Stimulated activated CD8-positive, alpha-beta memory T cell treated with anti-CD3 and anti-CD28 coated beads, Interleukin-7, amount 100 ng/mL, for 48 hours (primary cell): Measurements from ENCODE around the gene TTLL7.
"Not testable (repeated sequence)": the region's sequence is repeated elsewhere in the genome, so short reads cannot be mapped to it uniquely, and the experiment has no call there.

Experiments
- DNase-seq, 2 donors: peaks; one replicate each; pipeline ENCODE4 v3.0.0-alpha.2; 2020; ENCODE audit warnings: low read depth in 1 of 2; ENCODE audit errors: extremely low read depth in 1 of 2

Gene TTLL7

DNA sequence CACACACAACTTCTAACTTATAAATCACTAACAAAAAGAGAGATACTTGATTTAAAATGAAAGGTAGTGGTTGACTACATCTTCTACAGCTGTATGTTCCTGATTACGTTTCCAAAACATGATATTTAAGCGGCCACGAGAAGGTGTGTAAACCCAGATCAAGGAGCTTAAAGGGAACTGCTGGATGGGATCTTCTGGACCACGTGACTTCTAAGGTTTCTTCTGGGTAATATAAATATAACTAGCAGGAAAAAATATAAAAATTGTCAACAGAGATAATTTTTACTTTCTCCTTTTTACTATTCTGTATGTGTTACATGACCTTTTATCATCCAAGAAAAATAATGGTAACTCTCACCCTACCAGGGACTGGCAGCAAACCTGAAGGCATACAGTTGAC lies 66.2 kb downstream of the TTLL7 start:
- no peak for DNase-seq

DNA sequence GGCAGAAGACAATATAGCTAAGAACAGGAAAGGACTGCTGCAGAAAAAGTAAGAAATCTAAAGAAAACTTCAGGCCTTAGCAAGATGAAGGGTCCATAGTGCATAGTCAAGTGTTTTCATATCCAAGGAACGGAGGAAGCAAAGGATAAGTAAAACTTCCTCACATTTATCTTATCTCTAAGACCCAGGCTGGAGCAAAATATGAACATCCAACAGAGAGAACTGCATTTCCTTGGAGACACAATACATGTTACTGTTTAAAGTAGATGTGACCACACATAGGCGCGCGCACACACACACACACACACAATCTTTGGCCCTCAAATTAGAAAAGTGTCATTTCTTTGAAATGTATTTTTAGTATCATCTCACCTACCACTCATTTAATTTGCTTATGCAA lies 66.7 kb downstream of the TTLL7 start:
- DNase-seq = no peak

DNA sequence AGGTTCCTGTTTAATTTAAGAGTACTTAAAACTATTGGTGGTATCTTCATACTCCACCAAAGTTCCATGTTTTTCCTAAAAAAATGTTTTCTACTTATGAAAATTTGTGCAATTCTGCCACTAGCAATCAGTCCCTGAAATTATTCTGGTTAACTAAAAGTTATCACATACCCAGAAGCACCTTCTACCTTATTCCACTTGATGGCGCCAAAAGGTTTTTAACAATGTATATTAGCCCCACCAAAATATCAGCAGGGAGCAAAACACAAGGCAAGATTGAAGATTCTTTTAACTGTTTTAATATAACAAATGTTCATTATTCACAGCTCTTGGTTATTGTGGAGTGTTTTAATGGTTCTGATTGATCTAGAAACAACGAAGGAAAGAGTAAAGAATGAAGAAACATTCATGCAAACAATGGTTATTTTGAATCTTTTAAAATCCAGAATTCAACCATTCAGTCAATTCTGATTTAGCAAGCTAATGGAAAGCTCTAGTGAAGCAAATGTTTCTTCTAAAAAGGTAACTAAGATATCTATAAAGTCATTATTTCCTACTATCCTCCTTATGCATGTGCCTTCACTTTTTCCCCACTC lies 67.2 kb downstream of the TTLL7 start:
- DNase-seq = no peak

GRCh38 chr1:83929184-83929583 lies 69.7 kb downstream of the TTLL7 start:
- no peak for DNase-seq

DNA sequence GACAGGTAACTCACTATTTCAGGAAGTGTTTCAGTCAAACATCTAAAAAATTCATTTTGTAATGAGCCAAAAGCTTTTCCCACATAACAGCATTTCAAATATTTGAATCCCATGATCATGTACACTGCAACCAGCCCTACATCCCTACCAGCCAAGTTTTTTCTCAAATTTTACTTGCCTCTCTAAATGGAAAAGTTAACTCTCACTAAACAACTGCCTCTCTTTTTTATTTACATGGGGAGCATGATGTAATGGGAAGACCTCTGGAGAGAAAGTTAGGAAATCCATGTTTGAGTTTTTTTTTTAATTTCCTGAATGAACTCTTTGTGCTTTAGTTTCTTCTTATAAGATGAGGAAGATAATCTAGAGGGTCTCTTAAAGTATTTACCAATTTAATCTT lies 70.5 kb downstream of the TTLL7 start:
- DNase-seq = no peak

- DNase-seq = no peak
These were observed 71.2 kb downstream of the TTLL7 start for GRCh38 chr1:83927701-83928100.

GRCh38 chr1:83927061-83927460 lies 71.9 kb downstream of the TTLL7 start:
- DNase-seq = no peak

- DNase-seq = no peak
These were observed 75.4 kb downstream of the TTLL7 start for GRCh38 chr1:83923553-83923952.

- no peak for DNase-seq
These were observed 76.5 kb downstream of the TTLL7 start for GRCh38 chr1:83922431-83922830.

DNA sequence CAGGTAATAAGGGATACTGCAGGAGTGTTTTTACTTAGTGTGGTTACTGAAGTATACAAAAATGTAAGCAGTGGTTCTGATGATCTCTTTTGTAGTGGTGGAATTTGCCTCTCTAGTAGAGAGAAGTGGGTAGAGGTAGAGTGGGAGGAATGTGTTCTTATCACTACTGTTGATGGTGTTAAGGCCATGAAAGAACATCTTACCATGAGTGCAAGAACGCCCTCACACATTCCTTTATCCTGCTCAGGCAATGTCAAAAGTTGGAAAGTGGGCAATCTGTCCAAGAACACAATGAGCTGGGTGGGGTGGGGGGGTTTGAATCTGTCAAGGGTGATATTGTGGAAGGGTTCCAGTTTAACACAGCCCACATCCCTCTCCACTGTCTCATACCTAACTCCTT lies 78.6 kb downstream of the TTLL7 start:
- no peak for DNase-seq

GRCh38 chr1:83919872-83920271 lies 79.1 kb downstream of the TTLL7 start:
- DNase-seq = no peak

GRCh38 chr1:83918688-83919285 lies 80.1 kb downstream of the TTLL7 start:
- DNase-seq = no peak

- DNase-seq = no peak
These were observed 81.0 kb downstream of the TTLL7 start for GRCh38 chr1:83917959-83918358.

DNA sequence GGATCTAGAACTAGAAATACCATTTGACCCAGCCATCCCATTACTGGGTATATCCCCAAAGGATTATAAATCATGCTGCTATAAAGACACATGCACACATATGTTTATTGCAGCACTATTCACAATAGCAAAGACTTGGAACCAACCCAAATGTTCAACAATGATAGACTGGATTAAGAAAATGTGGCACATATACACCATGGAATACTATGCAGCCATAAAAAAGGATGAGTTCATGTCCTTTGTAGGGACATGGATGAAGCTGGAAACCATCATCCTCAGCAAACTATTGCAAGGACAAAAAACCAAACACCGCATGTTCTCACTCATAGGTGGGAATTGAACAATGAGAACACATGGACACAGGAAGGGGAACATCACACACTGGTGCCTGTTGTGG lies 82.8 kb downstream of the TTLL7 start:
- not testable (repeated sequence) for DNase-seq

- no peak for DNase-seq
These were observed 86.1 kb downstream of the TTLL7 start for GRCh38 chr1:83912876-83913275.

DNA sequence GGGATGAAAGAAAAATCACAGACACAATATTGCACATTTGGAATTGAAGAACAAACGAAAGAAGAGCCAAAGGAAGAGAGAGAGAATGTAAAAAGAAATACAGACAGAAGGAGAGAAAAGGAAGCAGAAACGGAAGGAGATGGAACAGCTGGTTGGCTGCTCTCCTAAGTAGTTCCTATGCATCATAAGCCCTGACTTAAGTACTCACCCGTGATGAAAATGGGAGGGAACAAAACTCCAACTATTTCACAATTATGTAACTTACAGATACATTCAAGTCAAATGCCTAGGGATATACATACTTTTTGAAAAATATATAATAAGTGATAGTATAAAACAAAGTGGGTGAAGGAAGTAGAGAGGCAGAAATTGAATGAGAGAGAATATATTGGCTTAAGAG lies 88.5 kb downstream of the TTLL7 start:
- no peak for DNase-seq

- no peak for DNase-seq
These were observed 89.2 kb downstream of the TTLL7 start for GRCh38 chr1:83909687-83910086.

GRCh38 chr1:83905315-83905907 lies 93.5 kb downstream of the TTLL7 start:
- DNase-seq = no peak

DNA sequence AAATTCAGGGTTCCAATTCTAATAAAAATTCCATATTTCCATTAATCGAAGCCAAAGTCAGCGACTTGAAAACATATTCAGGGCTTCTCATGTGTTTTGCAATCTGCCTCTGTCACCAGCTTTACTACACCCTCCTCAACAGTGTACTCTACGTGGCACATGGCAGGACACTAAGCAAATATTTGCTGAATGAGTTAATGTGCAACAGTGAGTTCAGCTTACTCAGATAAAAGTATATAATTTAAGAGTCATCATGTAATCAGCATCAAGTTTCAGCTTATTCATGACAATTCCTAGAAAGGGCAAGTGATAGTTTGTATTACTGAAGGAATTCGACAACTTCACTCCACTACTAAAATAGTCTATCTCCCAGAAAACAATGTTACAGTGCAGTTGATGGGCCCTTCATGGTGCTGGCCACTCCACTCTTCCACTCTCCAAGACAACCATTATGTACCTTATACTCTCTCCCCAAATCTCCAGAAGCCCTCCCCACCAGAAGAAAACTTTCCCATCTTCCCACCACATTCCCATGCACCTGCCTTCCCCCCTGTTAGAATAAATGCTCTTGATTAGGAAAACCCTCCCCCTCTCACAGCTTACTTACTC lies 97.3 kb downstream of the TTLL7 start:
- DNase-seq = no peak

GRCh38 chr1:83900524-83900923 lies 98.4 kb downstream of the TTLL7 start:
- DNase-seq = no peak

- no peak for DNase-seq
These were observed 101.4 kb downstream of the TTLL7 start for GRCh38 chr1:83897516-83897915.

DNA sequence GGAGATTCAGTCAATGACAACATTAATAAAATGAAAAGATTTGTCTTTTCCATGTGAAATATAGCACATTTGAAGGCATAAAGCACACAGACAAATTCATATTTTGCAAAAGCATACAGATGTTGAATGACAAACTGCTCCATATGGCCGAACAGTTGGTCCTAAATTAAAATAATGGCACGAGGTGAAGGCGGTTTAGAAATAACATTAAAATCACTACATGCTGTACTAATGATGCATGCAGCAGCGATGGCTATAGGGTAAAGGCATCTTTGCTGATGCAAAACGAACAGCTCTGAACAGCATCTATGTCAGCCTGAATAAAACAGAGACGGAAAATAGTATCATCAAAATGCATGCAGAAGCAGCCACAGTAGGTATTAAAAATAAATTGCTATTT lies 102.6 kb downstream of the TTLL7 start:
- no peak for DNase-seq
